Measurements from ENCODE around the gene C1RL. TPM values are rescaled to one million over a fixed set of nuclear protein-coding genes. Genes with fewer than 3 reads are reported as not detected.
A peak's percentile ranks its signal among the peaks of the same experiment; 100 is the strongest.

C1RL gene
- total RNA-seq, 1 donor from 2014 or later, result 28.7 TPM

DNA sequence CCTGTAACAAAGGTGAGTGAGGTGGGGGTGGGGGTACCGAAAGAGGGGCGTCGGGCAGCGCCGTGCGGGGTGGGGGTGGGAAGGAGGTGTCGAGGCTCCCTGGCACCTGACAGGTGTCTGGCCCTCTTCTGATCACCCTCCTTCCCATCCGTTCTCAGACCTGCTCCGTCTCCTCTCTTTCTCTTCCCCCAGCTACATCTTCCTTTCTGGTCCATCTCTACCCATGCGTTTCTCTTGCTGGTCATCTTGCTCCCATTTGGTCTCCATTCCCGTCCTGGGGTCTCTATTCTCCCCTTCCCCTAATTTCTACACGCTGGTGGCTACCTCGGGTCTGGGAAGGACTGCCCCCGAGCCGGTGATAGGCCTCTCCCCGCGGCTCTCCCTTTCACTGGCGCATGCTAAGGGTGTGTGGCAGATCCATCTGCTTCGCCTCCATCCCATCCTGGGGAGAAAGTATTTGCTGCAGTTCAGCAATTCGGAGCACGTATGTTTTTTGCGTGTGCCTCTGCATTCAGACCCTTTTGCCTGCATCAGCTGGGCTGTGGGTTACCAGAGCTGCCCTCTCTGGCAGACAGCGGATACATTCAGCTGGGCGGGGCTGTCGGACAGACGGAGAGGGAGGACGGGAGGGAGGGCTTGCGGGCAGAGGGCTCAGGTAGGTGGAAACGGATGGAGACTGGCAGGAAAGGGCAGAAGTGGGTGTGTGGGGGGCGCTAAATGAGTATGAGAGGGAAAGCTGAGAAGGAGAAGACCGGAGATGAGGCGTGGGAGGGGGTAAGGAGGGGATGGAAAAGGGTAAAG is 21.9 kb upstream of the C1RL start:
- peak overlapping the region; percentile 98 for H3K4me3 Mint-ChIP-seq (ENCODE audit: low read depth)
- H3K4me1 Mint-ChIP-seq (ENCODE audit: low read depth), result peaks cover 28% of the 10 kb centered on the region
- no peaks in the 10 kb centered on the region for H3K27me3 Mint-ChIP-seq (ENCODE audit: low read depth)
- intact Hi-C loops (cut with micrococcal nuclease), result loop anchor here (2.0 kb wide), 1 partner anchor 58 kb away; the partner anchor contains the start of gene PEX5
- H3K27ac Mint-ChIP-seq, result peak overlapping the region; percentile 93
- peak; percentile 53 for DNase-seq (ENCODE audit: low spot score)
- H3K9me3 Mint-ChIP-seq, result no peaks in the 10 kb centered on the region
- H3K36me3 Mint-ChIP-seq (ENCODE audit: low read depth), result peaks cover 40% of the 10 kb centered on the region

DNA sequence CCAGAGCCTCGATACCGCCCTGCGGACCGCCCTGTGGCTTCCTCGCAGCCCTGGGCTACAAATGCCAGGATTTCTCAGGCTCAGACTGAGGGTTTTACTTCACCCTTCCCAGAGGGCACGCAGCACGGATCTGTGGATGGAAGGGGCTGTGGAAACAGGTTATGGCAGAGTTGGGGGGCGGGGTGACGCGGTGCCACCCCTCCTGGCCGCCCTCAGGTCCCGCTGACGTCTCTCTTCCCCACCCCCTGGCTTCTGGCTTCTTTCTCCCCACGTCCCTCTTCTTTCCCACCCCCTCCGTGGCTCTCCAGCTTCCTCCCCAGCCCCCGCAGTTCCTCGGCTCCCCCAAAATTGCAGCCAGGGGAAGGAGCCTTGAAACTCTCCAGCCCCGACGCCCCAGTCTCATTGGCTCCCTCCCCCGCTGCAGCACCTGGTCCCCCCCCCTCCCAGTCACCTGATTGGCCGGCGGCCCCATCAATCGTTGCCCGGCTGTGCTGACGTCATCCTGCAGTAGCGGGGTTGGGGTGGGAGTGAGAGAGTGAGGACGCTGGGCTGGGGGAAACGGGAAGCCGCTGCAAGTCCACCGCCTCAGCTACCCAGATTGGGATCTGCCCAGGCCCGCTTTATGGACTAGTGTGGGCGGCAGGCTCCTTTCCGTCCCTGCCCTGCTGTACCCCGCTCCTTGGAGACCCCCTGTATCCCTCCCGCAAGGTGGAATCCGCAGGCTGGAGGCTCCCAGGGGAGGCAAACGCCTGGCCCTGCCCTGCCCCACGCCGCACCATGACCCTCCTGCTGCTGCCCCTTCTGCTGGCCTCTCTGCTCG is 21.1 kb upstream of the C1RL start, which contains the start of gene CLSTN3:
Gene CLSTN3, plus strand, starts transcription at position 500 of the 820 bp plus-strand sequence. Its CDS starts 278 bp downstream, at position 778.
- Mint-ChIP-seq H3K36me3 (ENCODE audit: low read depth) (peaks cover 32% of the 10 kb centered on the region), H3K4me1 (ENCODE audit: low read depth) (peaks cover 28% of the 10 kb centered on the region), H3K4me3 (ENCODE audit: low read depth) (peak within 1 kb of the TSS; percentile 98), H3K27me3 (ENCODE audit: low read depth) (no peaks in the 10 kb centered on the region), H3K9me3 (no peaks in the 10 kb centered on the region), H3K27ac (peak within 1 kb of the TSS; percentile 93)
- intact Hi-C loops (cut with micrococcal nuclease), result loop anchor here (2.0 kb wide), 1 partner anchor 59 kb away; the partner anchor contains the start of gene PEX5
- peak; percentile 80 for DNase-seq (ENCODE audit: low spot score)

DNA sequence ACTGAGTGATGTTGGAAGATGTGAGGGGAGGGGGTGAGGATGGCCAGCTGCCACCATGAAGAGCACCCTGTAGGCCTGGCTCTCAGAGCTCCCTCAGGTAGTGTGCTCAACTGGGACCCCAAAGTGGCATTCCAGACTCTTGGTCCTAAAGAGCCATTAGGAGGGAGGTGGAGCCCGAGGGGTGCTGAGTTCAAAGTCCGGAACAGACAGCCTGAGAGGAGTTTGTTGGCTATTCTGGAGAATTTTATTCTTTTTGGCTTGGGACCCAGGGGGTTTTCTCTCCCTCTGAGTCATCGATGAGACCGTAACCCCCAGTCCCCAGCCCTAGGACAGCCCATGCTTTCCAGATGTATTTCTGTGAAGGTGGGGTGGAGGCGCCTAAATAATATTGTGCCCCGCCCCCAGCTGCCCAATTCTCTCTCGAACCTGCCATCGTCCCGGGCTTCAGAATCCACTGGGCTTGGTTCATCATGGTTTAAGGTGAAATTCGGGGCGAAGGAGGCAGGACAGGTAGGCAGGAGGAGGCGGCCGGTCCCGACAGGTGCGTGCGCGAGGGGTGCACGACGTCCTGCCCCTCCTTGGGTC is 20.4 kb upstream of the C1RL start:
- H3K27me3 Mint-ChIP-seq (ENCODE audit: low read depth), result no peaks in the 10 kb centered on the region
- no peak overlapping the region for H3K27ac Mint-ChIP-seq
- peak; percentile 14 for DNase-seq (ENCODE audit: low spot score)
- peak overlapping the region; percentile 98 for H3K4me3 Mint-ChIP-seq (ENCODE audit: low read depth)
- intact Hi-C loops (cut with micrococcal nuclease), result no loop called here
- peaks cover 30% of the 10 kb centered on the region for H3K4me1 Mint-ChIP-seq (ENCODE audit: low read depth)
- H3K9me3 Mint-ChIP-seq, result no peaks in the 10 kb centered on the region
- H3K36me3 Mint-ChIP-seq (ENCODE audit: low read depth), result peaks cover 25% of the 10 kb centered on the region

DNA sequence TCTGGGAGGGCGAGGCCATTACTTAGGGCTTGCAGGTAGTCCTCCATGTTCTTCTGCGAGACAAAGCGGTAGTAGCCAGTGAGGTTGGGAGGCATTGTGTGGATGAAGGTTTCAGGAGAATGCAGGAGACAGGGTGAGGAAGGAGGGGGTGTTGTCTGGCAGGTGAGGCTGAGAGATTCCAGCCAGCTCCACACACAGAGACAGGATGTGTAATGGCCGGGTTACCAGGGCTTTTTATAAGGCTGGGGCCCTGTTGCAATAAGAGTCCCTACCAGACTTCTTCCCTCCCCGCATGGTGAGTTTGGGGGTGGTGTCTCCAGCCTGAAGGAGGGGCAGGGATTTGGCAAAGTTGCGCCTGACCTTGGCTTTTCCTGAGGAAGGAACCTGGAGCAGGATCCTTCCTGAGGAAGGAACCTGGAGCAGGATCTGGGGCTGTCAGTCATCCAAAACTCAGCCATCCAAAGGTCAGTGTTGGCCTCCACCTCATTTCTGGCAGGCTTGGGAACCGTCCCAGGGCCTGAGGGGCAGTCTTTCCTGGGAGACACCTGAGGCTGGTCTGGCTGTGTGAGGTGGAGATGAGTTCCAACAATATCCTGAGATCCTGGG is 19.8 kb upstream of the C1RL start, which contains the start of gene RBP5:
Gene RBP5, minus strand, starts transcription at position 209 of the 606 bp plus-strand sequence. Its CDS starts 114 bp downstream, at position 95.
- Mint-ChIP-seq H3K4me1 (ENCODE audit: low read depth) (peaks cover 30% of the 10 kb centered on the region), H3K36me3 (ENCODE audit: low read depth) (peaks cover 19% of the 10 kb centered on the region), H3K27ac (no peak within 1 kb of the TSS), H3K9me3 (no peaks in the 10 kb centered on the region), H3K4me3 (ENCODE audit: low read depth) (peak within 1 kb of the TSS; percentile 98), H3K27me3 (ENCODE audit: low read depth) (no peaks in the 10 kb centered on the region)
- no peak for DNase-seq (ENCODE audit: low spot score)
- intact Hi-C loops (cut with micrococcal nuclease), result no loop called here

DNA sequence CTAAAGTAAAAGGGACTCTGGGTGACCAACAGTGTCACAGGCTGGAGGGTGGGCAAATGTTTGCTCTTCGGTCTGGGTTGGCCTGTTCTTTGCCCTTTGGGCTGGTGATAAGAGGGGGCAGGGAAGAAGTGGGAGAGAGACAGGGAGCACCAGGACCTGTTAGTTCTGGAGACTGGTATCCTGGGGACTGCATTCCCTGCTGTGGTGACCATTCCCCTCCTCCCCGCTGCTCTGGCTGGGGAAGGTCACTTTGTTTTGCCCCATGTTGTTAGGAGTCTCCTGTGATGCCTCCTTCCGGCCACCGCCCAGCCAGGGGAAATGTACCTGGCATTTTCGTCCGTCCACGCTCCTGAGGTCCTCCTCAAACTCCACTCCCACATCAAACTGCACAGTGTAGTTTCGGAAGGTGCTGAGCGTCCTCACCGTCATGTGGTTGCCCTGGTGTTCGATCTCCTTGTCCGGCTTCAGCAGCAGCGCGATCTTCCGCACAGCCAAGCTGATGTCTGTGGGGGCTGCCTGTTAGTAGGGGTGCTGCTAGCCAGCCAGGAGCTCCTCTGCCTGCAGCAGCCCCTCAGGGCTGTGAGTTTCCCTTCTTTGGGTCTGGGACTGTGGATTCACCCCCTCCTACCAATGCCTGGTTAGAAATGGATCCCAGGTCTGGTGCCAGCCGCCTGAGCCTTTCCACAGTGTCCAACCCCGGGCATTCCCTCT is 19.1 kb upstream of the C1RL start:
- H3K27me3 Mint-ChIP-seq (ENCODE audit: low read depth), result no peaks in the 10 kb centered on the region
- H3K4me1 Mint-ChIP-seq (ENCODE audit: low read depth), result peaks cover 30% of the 10 kb centered on the region
- H3K4me3 Mint-ChIP-seq (ENCODE audit: low read depth), result peak overlapping the region; percentile 98
- no peak for DNase-seq (ENCODE audit: low spot score)
- no peak overlapping the region for H3K27ac Mint-ChIP-seq
- peaks cover 15% of the 10 kb centered on the region for H3K36me3 Mint-ChIP-seq (ENCODE audit: low read depth)
- H3K9me3 Mint-ChIP-seq, result no peaks in the 10 kb centered on the region
- intact Hi-C loops (cut with micrococcal nuclease), result no loop called here

DNA sequence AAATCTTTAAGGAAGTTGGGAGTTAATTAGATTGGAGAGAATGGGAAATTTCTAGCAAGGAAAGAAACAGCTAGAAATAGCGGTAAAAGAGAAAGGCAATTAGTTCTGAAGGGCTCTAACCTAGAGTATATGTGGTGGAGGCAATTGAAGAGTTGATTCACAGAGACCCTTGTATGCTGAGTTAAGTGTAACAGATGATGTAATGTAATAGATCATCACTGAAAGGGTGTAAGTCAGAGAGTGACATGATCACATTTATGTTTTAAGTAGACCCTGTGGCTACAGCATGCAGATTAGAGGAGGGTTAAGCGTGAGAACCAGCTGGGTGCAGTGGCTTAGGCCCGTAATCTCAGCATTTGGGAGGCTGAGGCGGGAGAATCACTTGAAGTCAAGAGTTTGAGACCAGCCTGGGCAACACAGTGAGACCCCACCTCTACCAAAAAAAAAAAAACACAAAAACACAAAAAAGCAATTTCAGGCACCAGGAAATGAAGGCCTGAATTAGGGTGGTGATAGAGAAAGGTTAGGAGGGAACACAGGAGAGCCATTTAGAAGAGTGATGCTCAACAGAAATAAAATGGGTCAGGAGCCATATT is 16.7 kb upstream of the C1RL start:
- intact Hi-C loops (cut with micrococcal nuclease), result no loop called here
- Mint-ChIP-seq H3K4me3 (ENCODE audit: low read depth) (no peak overlapping the region), H3K27ac (no peak overlapping the region), H3K27me3 (ENCODE audit: low read depth) (no peaks in the 10 kb centered on the region), H3K9me3 (no peaks in the 10 kb centered on the region), H3K4me1 (ENCODE audit: low read depth) (peaks cover 8% of the 10 kb centered on the region), H3K36me3 (ENCODE audit: low read depth) (peaks cover 10% of the 10 kb centered on the region)
- no peak for DNase-seq (ENCODE audit: low spot score)

DNA sequence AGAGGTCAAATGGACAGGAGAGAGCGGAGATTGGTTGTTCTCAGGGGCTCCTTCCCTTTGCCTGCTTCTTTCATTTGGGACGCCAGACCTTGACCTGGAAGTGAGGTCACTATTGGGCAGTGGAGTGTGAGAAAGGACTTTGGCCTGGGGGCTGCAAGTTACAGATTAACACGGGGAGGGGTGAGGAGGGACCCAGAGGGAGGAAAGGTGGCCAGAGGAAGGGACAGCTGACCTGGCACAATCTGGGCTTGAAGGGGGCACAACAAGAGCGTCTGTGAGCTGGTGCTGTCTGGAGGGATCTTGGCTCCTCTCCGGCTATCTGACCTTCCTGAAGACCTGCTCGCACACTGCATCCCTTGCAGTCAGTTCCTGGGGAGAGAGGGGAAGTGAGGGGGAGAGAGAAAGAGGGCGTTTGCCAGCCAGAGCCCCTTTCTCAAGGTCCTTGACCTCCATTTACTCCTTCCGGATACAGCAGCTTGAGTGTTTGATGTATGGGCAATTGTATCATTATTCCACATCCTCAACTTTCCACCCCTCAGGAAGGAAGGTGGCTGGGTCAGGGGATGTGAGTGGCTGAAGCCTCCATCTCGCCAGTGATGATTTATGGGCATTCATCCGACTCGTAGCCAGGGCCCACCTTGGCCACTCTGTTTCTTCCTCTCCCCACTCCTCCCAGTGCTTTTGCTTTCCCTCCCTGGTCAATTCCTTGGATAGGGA is 14.9 kb upstream of the C1RL start:
- Mint-ChIP-seq H3K9me3 (no peaks in the 10 kb centered on the region), H3K27ac (no peak overlapping the region), H3K36me3 (ENCODE audit: low read depth) (peaks cover 10% of the 10 kb centered on the region), H3K4me3 (ENCODE audit: low read depth) (no peak overlapping the region), H3K4me1 (ENCODE audit: low read depth) (peaks cover 3% of the 10 kb centered on the region), H3K27me3 (ENCODE audit: low read depth) (no peaks in the 10 kb centered on the region)
- intact Hi-C loops (cut with micrococcal nuclease), result no loop called here
- DNase-seq (ENCODE audit: low spot score), result no peak

DNA sequence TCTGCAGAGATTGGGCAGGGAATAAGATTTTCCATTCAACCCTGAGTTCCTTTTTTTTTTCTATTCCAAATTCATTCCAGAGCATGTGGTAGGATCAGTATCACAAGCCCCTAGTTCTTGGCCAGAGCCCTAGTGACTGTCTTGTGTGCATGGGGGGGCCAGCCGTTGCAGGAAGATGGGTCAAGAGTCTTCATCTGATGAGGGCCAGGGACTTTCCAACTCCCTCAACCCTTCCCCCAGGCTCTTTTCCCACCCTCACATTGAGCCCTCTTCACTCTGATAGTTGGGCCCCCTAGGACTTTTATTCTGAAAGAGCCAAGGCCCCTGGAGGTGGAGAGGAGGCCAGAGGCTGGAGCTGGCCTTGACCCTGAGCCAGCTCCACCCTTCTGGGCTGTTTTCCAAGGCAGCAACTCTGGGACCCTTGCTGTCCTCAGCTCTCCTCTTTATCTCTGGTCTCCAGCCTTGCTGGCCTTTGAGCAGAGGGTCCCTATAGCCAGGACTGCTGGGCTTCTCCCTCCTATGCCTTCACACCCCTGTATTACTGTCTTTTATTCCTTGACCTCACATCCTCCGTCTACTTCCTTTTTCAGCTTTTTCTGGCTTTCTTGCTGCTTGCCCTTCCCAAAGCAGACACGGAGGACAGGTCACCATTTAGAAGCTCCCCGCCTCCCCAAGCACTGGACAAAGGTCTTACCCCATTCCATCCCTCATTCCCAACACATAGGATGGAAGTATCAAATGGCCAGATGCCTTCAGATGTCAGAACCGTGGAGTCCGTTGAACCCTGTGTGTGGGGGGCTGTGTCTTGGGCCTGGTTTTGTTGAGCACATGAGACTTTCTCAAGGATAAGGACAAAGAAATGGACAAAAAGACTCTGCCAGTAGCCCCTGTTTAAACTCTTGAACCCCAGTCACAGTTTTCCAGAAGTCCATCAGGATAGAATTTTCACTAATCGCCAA is 14.1 kb upstream of the C1RL start:
- H3K4me3 Mint-ChIP-seq (ENCODE audit: low read depth), result no peak overlapping the region
- H3K9me3 Mint-ChIP-seq, result no peaks in the 10 kb centered on the region
- H3K27me3 Mint-ChIP-seq (ENCODE audit: low read depth), result no peaks in the 10 kb centered on the region
- peaks cover 17% of the 10 kb centered on the region for H3K36me3 Mint-ChIP-seq (ENCODE audit: low read depth)
- no peak overlapping the region for H3K27ac Mint-ChIP-seq
- intact Hi-C loops (cut with micrococcal nuclease), result no loop called here
- DNase-seq (ENCODE audit: low spot score), result no peak
- H3K4me1 Mint-ChIP-seq (ENCODE audit: low read depth), result peaks cover 2% of the 10 kb centered on the region

DNA sequence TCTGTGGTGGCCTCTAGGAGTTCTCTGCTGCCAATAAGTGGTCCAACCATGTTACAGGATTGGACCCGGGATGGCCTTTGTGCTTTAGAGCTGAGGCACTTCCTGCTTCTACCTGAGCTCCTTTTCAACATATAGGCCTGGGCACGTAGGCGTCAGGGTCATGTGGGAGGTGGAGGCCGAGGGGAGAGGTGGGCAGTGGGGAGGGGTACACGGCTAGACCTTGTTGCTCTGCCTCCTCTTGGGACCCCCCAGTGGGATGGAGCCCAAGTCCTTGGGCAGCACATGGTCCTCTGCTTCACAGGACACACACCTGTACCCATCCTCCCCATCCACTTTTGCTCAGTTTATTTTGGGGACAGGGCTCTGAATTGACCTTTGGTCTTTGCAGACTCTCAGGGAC is 12.3 kb upstream of the C1RL start:
- no peak overlapping the region for H3K27ac Mint-ChIP-seq
- H3K9me3 Mint-ChIP-seq, result no peaks in the 10 kb centered on the region
- DNase-seq (ENCODE audit: low spot score), result no peak
- H3K4me3 Mint-ChIP-seq (ENCODE audit: low read depth), result no peak overlapping the region
- peaks cover 19% of the 10 kb centered on the region for H3K36me3 Mint-ChIP-seq (ENCODE audit: low read depth)
- peaks cover 2% of the 10 kb centered on the region for H3K4me1 Mint-ChIP-seq (ENCODE audit: low read depth)
- intact Hi-C loops (cut with micrococcal nuclease), result no loop called here
- no peaks in the 10 kb centered on the region for H3K27me3 Mint-ChIP-seq (ENCODE audit: low read depth)

DNA sequence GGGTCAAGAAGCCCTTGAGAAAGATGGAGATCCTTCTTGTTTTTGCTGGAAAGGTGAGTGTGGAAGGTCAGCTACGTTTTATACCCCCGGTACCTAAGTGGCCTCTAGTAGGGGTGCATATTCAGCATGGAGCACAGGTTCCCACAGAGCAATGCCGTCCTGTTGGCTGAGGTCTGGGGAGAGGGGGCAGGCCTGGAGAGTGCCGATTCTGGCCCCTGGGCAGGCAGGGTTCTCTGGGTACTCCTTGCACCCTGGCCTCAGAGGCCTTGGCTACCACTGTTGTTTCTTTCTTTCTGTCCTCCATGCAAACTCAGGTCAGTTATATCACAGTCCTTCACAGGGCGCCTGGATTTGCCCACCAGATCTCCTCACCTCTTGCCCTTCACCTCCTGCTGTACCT is 11.2 kb upstream of the C1RL start:
- Mint-ChIP-seq H3K27ac (no peak overlapping the region), H3K4me3 (ENCODE audit: low read depth) (no peak overlapping the region)
- DNase-seq (ENCODE audit: low spot score), result no peak

More for the DNA sequence above, 11.2 kb upstream of the C1RL start:
- intact Hi-C loops (cut with micrococcal nuclease), result no loop called here
- H3K9me3 Mint-ChIP-seq, result no peaks in the 10 kb centered on the region
- H3K4me1 Mint-ChIP-seq (ENCODE audit: low read depth), result peaks cover 2% of the 10 kb centered on the region
- H3K36me3 Mint-ChIP-seq (ENCODE audit: low read depth), result peaks cover 31% of the 10 kb centered on the region
- H3K27me3 Mint-ChIP-seq (ENCODE audit: low read depth), result no peaks in the 10 kb centered on the region
